ENCODE data around the gene TTC33.
"Not testable (repeated sequence)": the region's sequence is repeated elsewhere in the genome, so short reads cannot be mapped to it uniquely, and the experiment has no call there.

TTC33 gene

GRCh38 chr5:40678460-40679147 is 77.2 kb downstream of the TTC33 start:
- no peak for DNase-seq

GRCh38 chr5:40678026-40678425 is 77.7 kb downstream of the TTC33 start:
- no peak for DNase-seq

- no peak for DNase-seq
These were observed 78.3 kb downstream of the TTC33 start for GRCh38 chr5:40677456-40677855.

DNA sequence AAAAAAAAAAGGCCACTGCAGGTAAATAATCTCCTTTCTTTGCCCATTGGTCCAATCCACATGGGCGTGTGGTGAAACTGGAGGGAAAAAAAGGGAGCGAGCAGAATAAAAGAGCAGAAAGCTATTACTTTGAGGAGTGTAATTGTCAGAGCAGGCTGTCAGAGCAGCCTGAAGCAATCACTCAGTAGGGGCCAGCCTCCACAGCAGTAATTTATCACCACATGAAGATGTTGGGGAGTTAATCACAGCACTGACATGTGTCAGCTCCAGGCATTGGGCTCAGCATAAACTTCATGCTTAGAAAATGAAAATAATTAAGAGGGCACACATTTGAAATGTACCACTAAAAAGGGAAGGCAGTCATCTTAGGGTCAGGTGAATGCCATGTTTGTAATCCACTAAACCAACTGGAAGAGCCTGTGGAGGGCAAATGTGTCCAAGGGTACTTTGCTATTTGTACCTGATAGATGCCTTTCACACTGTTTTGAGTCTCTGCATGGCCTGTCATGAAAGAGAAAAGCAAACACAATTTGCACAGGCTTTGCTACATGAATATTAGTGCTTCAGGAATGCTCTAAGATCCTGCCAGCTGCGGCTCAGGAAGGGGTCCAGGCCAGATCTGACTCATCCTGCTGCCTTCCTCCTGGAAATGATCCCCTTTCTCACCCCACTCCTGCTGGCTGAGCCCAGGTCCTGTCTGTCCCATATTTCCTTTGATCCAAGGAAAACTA is 79.0 kb downstream of the TTC33 start:
- DNase-seq: no peak

DNA sequence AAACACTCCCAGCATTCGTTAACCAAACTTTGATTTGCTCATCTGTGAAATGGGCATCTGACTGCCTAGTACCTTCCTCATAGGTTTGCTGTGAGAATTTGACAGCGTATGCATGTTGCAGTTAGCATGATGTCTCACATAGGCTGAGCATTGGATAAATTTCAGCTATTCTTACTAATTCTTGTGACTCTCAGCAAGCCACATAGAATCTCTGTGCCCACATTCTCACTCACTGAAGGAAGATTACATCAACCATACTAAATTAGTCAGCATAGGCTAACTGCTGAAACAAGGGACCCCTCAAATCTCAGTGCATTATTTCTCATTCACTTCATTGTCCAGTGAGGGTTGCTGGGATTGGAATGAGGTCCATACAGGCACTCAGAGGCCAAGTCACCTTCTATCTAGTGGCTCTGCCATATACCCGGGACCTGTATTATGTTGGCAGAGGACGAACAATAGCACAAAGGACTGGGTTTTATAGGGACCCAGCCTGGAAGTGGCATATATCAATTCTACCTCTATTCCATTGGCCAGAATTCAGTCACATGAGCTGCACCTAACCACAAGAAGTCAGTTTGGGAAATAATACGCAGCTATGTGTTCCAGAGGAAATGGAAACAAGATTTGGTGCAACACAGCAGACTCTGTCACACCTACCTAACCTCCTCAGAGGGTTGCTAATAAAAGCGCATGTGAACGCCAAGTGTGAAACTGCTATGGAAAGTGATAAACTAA is 80.2 kb downstream of the TTC33 start:
- DNase-seq: peak; percentile 35

- DNase-seq: no peak
These were observed 81.0 kb downstream of the TTC33 start for GRCh38 chr5:40674661-40675235.

GRCh38 chr5:40672425-40672824 is 83.3 kb downstream of the TTC33 start:
- DNase-seq: no peak

GRCh38 chr5:40669606-40670390 is 86.0 kb downstream of the TTC33 start:
- DNase-seq: no peak

GRCh38 chr5:40667161-40667663 is 88.5 kb downstream of the TTC33 start:
- DNase-seq: no peak

GRCh38 chr5:40666657-40667056 is 89.1 kb downstream of the TTC33 start:
- no peak for DNase-seq

DNA sequence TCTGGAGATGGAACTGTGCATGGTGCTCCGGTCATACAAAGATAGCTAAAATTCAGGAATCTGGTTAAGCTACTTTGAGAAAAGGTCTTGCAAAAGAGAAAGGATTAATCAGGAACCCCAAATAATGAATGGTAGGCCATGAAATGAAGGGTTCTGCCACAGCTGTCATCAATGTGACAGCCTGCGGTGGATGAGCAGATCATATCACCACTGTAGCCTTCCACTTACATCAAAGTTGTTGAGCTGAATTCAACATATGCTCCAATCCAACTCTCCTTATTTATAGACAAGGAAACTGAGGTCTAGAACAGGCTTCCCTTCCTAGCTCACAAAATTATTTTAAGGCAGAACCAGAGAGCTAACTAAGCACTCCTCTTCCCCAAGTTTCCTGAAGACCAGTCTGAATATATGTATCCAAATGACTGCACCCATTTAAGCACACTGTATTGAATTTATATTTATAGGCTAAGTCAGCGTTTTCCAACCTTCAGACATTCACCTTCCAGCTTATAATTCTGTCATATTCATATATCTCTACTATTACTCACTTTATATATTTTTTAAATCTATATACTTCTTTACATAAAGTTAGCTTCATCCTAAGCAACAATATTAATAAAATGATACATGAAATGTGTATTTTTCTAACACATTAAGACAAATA is 90.0 kb downstream of the TTC33 start:
- no peak for DNase-seq

- DNase-seq: no peak
These were observed 95.0 kb downstream of the TTC33 start for GRCh38 chr5:40660751-40661150.

- DNase-seq: no peak
These were observed 99.0 kb downstream of the TTC33 start for GRCh38 chr5:40656766-40657165.

GRCh38 chr5:40656091-40656490 is 99.7 kb downstream of the TTC33 start:
- not testable (repeated sequence) for DNase-seq

- DNase-seq: no peak
These were observed 100.6 kb downstream of the TTC33 start for GRCh38 chr5:40655138-40655537.

DNA sequence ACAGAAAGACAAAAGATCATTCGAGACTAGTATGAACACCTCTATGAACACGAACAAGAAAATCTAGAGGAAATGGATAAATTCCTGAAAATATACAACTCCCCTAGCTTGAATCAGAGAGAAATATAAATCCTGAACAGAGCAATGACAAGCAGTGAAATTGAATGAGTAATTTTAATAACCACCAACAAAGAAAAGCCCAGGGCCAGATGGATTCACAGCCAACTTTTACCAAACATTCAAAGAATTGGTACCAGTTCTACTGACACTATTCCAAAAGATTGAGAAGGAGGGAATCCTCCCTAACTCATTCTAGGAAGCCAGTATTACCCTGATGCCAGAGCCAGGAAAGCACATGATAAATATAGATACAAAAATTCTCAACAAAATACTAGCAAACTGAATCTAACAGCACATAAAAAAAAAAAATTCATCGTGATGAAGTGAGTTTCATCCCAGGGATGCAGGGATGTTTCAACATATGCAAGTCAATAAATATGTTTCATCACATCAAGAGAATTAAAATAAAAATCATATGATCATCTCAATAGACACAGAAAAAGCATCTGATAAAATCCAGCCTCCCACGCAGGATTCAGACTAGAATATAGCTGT is 101.3 kb downstream of the TTC33 start:
- DNase-seq: no peak

DNA sequence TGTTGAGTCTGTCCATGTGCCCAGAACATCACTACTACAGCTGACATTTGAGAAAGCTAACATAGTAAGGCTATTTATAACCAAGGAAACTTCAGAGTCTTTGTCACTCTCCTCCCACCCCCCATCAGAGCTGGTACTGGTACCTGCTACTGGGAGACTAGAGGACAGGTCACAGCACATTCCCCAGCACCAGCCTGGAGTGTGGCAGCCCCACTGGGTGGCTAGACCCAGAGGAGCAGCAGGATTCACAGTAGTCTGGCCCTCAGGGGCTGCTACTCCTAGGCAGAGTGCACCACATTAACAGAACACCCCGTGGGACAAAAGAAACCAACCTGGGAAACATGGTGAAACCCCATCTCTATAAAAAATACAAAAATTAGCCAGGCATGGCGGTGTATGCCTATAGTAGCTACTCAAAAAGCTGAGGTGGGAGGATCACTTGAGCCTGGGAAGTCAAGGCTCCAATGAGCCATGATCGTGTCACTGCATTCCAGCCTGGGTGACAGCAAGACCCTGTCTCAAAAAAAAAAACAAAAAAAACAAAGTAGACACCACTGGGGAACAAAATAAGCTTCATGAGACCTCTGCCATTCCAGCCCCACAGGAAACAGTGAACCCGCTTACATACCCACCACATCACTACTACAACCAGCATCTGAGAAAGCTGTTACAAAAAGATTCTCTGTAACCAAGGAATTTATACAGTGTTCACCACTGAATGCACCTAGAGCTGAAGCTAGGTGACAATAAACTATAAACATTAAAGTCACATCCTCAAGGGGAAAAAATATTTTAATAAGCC is 102.3 kb downstream of the TTC33 start:
- DNase-seq: no peak

- DNase-seq: peak; percentile 28
These were observed 103.1 kb downstream of the TTC33 start for GRCh38 chr5:40652441-40653220.

DNA sequence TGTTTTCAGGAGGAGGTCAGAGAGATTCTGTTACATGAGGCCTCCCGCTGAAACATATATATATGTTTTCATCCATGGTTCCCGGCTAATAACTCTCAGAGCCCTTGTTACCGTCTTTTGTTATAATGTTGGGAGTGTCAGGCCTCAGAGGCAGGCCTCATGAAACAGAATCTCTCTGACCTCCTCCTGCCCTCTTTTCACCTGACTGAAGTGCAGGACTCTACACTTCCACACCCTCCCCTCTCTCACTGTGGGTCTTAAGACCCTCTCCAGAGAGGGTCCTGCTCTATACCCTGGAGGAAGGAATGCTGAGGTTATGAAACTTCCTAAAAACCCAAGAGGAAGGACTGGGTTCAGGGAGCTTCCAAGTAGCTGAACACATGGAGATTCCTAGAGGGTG is 104.6 kb downstream of the TTC33 start:
- no peak for DNase-seq

Measured in activated naive CD4-positive, alpha-beta T cell treated with Interleukin-2 at 50 U/mL for 16 hours (primary cell).